Prostate gland (tissue), 2 donors: ENCODE results near the gene NEURL1B. TPM values are rescaled to one million over a fixed set of nuclear protein-coding genes. Genes with fewer than 3 reads are reported as not detected.
A peak's percentile ranks its signal among the peaks of the same experiment; 100 is the strongest.
"Not testable (repeated sequence)": the region's sequence is repeated elsewhere in the genome, so short reads cannot be mapped to it uniquely, and the experiment has no call there.

ENCODE experiments used
- DNase-seq: peaks from one replicate; pipeline ENCODE4 v3.0.0-alpha.2; 2019; ENCODE audit warnings: low spot score
- H3K27ac ChIP-seq, 2 donors: fragments of 200-600 bp; sonication (generic); 2 replicates each; pipeline ENCODE4 v1.5.1; 2017 to 2019
- H3K27me3 ChIP-seq: fragments of 200-600 bp; sonication (generic); replicated peaks from 2 replicates; pipeline ENCODE4 v1.5.1; 2019; ENCODE audit not compliant: insufficient read depth
- H3K36me3 ChIP-seq, 2 donors: fragments of 200-600 bp; sonication (generic); 1 replicate in 1 of 2; 2 replicates in 1 of 2; pipeline versions ENCODE4 v1.5.1 to v1.8.1; 2017 to 2019
- H3K4me1 ChIP-seq: fragments of 200-600 bp; sonication (generic); replicated peaks from 2 replicates; pipeline ENCODE4 v1.5.1; 2019
- H3K4me3 ChIP-seq, 2 donors: fragments of 200-600 bp; sonication (generic); 2 replicates each; pipeline ENCODE4 v1.5.1; 2017 to 2019
- H3K9me3 ChIP-seq: fragments of 200-600 bp; sonication (generic); 2 replicates; pipeline ENCODE4 v1.5.1; 2017
- POLR2A ChIP-seq: fragments of 450-650 bp; IDR thresholded peaks from one replicate; pipeline ENCODE4 v1.6.1; 2016; ENCODE audit warnings: antibody characterized with exemption, mild to moderate bottlenecking
- POLR2AphosphoS5 ChIP-seq: sonication (generic); formaldehyde crosslinking; IDR thresholded peaks from one replicate; pipeline ENCODE4 v1.6.1; 2017; ENCODE audit warnings: antibody characterized with exemption
- WGBS: methylation state at CpG from one replicate; pipeline ENCODE4 v1.1.5; 2018; 5-methylcytosine and 5-hydroxymethylcytosine counted together
- intact Hi-C: fragments of 100-400 bp; cut with DNase I; formaldehyde crosslinking; loops from one replicate; pipeline ENCODE4 v1.14.2; 2022
- total RNA-seq, 2 donors: library from RNA; depleted of rRNA; stranded (reverse); fragments of >200 nt; gene quantifications; one replicate each; pipeline ENCODE4 v1.1.0, GENCODE V29; 2016
- TF ChIP-seq, protein P1 (sequence below), 4 experiments: fragments of 200-600 bp in 2 of 4; fragments of 450-650 bp in 2 of 4; sonication (generic) in 2 of 4; IDR thresholded peaks; 1 replicate in 3 of 4; 2 replicates in 1 of 4; pipeline ENCODE4 v1.5.1; 2016 to 2019; ENCODE audit warnings: antibody characterized with exemption in 4 of 4, mild to moderate bottlenecking in 2 of 4, moderate library complexity in 2 of 4

The NEURL1B gene
- total RNA-seq, 2 donors from 2014 or later, result 23.9 to 39.9 TPM

DNA sequence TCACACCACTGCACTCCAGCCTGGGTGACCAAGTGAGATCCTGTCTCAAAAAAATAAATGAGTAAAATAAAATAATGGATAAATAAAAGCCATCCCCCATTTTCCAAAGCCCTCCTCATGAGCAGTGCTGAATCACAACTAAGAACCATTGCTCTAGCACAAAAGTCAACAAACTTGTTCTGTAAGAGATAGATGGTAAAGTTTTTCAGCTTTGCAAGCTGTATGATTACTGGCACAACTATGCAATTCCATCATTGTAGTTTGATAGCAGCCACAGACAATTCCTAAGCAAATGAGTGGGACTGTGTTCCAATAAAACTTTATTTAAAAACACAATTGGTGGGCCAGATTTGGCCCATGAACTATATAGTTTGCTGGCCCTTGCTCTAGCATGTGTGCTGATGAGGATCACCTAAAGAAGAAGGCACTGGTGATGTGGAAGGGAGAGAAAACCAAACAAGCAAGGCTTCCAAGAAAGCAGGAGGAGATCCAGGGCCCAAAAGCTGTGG lies 64.6 kb downstream of the NEURL1B start:
- Histone ChIP-seq H3K27me3 (no peaks in the 10 kb centered on the region), H3K4me1 (no peaks in the 10 kb centered on the region), H3K9me3 (no peaks in the 10 kb centered on the region), H3K36me3 (no peaks in the 10 kb centered on the region), H3K27ac (no peak overlapping the region), H3K4me3 (no peak overlapping the region)
- no peak for DNase-seq
- TF ChIP-seq POLR2AphosphoS5, result no peak
- TF ChIP-seq POLR2A, result no peak
- TF ChIP-seq, protein P1, sequence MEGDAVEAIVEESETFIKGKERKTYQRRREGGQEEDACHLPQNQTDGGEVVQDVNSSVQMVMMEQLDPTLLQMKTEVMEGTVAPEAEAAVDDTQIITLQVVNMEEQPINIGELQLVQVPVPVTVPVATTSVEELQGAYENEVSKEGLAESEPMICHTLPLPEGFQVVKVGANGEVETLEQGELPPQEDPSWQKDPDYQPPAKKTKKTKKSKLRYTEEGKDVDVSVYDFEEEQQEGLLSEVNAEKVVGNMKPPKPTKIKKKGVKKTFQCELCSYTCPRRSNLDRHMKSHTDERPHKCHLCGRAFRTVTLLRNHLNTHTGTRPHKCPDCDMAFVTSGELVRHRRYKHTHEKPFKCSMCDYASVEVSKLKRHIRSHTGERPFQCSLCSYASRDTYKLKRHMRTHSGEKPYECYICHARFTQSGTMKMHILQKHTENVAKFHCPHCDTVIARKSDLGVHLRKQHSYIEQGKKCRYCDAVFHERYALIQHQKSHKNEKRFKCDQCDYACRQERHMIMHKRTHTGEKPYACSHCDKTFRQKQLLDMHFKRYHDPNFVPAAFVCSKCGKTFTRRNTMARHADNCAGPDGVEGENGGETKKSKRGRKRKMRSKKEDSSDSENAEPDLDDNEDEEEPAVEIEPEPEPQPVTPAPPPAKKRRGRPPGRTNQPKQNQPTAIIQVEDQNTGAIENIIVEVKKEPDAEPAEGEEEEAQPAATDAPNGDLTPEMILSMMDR (IDR thresholded peaks at IDR 0.05), result no peak
- intact Hi-C loops, result no loop called here

DNA sequence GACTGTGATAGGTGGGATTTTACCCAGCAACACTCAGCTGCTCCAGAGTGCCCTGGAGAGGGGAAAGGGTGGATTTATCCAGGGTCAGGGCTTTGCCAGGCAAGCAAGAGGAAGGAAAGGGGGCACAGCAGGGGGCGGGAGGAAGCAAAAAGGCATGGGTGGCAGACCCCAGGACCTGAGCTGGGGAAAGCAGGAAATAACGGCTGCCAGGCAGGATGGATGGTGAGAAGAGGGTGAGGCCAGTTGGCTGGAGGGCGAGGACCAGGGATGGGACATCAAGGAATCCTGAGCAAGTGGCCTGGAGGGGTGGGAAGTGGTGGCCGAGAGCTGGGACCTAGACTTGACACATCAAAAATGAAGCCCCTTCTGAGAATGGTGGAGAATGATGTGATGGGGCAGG lies 65.7 kb downstream of the NEURL1B start:
- WGBS, result 64% methylated on average over 4 of the region's 4 CpGs
- DNase-seq, result no peak
- TF ChIP-seq, protein P1 (IDR thresholded peaks at IDR 0.05), result no peak
- no peak for TF ChIP-seq POLR2AphosphoS5
- no peak for TF ChIP-seq POLR2A
- H3K27me3 ChIP-seq, result no peaks in the 10 kb centered on the region
- no peaks in the 10 kb centered on the region for H3K36me3 ChIP-seq
- no peak overlapping the region for H3K27ac ChIP-seq
- no peak overlapping the region for H3K4me3 ChIP-seq
- H3K4me1 ChIP-seq, result no peaks in the 10 kb centered on the region
- intact Hi-C loops, result no loop called here
- H3K9me3 ChIP-seq, result no peaks in the 10 kb centered on the region

DNA sequence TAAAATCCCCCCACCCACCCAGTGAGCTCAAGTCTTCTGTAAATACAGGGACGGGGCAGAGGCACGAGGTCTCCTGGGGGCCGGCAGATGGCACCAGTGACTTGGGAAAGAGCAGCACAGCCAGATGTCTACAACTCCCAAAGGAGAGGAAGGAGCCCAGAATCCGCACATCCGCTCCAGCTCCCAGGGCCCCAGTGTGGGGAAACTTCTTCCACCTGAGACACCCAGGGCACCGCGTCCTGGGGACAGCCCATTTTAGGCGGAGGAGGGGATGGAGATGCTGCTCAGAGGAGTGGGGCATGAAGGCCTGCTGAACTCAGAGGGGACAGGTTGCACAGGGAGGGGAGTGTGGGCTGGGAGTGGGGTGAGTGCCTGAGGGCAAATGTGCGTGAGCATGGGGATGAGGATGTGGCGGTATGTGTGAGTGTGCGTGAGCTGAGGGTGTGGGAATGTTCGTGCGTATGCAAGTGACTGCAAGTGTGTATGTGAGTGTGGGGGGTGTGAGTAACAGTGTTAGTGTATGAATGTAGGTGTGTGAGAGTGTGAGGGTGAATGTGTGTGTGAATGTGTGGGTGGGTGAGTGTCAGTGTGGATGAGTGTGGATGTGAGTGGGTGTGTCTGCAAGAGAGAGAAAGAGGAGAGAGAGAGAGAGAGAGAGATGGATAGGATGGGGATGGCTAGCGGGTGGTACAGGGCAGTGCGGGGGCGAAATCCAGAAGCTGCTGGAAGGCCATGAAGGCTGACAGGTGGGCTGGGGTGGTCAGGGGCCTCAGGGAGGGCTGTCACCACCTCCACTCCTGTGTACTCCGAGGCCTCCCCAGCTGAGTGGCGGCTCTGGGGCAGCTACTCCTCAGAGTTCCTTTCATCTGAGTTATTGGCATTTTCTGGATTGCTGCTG lies 66.5 kb downstream of the NEURL1B start:
- TF ChIP-seq POLR2A (no peak), POLR2AphosphoS5 (no peak)
- TF ChIP-seq, protein P1 (IDR thresholded peaks at IDR 0.05), result peak in 2 of 4 experiments; percentile 26 to 34
- Histone ChIP-seq H3K27ac (no peak overlapping the region), H3K27me3 (no peaks in the 10 kb centered on the region), H3K36me3 (no peaks in the 10 kb centered on the region), H3K4me1 (no peaks in the 10 kb centered on the region), H3K4me3 (no peak overlapping the region), H3K9me3 (no peaks in the 10 kb centered on the region)
- intact Hi-C loops, result no loop called here
- no peak for DNase-seq
- 48% methylated on average over 18 of the region's 18 CpGs for WGBS

DNA sequence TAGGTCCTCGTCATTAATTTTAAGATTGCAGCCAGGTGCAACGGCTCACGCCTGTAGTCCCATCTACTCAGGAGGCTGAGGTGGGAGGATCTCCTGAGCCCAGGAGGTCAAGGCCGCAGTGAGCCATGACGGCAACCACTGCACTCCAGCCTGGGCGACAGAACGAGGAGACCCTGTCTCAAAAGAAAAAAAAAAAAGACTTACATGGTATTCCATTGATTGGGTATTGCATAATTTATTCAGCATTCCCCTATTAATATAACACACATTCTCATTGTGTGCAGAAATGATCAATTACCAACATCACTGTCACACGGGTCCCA lies 67.1 kb downstream of the NEURL1B start:
- DNase-seq, result no peak
- no peak overlapping the region for H3K27ac ChIP-seq
- H3K4me1 ChIP-seq, result no peaks in the 10 kb centered on the region
- WGBS, result 70% methylated on average over 8 of the region's 8 CpGs
- intact Hi-C loops, result no loop called here
- H3K36me3 ChIP-seq, result no peaks in the 10 kb centered on the region
- TF ChIP-seq POLR2AphosphoS5 (no peak), POLR2A (no peak)
- TF ChIP-seq, protein P1 (IDR thresholded peaks at IDR 0.05), result no peak
- no peak overlapping the region for H3K4me3 ChIP-seq
- no peaks in the 10 kb centered on the region for H3K9me3 ChIP-seq
- H3K27me3 ChIP-seq, result no peaks in the 10 kb centered on the region

DNA sequence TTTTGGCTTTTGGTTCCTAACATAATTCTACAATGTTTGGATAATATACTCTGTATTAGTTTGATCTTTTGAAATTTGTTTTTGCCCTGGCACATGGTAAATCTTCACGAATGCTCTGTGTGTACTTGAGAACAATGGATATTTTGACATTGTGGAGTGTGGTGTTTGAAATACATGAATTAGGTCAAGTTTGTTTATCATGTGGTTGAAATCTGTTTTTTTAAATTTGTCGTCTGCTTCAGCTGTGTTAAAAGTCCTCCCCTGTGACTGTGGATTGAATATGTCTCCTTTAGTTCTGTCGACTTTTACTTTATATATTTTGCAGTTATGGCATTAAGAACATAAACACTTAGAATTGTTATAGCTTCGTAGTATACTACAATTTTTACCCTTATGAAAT lies 69.6 kb downstream of the NEURL1B start:
- WGBS, result 43% methylated on average over 4 of the region's 4 CpGs
- no peak for DNase-seq
- no peak for TF ChIP-seq POLR2A
- no peak for TF ChIP-seq POLR2AphosphoS5
- TF ChIP-seq, protein P1 (IDR thresholded peaks at IDR 0.05), result no peak
- no peak overlapping the region for H3K27ac ChIP-seq
- no peaks in the 10 kb centered on the region for H3K9me3 ChIP-seq
- no peaks in the 10 kb centered on the region for H3K4me1 ChIP-seq
- no peaks in the 10 kb centered on the region for H3K36me3 ChIP-seq
- no peak overlapping the region for H3K4me3 ChIP-seq
- intact Hi-C loops, result loop anchor here (10.0 kb wide), 1 partner anchor 574 kb away; no protein-coding TSS in a partner anchor
- no peaks in the 10 kb centered on the region for H3K27me3 ChIP-seq

DNA sequence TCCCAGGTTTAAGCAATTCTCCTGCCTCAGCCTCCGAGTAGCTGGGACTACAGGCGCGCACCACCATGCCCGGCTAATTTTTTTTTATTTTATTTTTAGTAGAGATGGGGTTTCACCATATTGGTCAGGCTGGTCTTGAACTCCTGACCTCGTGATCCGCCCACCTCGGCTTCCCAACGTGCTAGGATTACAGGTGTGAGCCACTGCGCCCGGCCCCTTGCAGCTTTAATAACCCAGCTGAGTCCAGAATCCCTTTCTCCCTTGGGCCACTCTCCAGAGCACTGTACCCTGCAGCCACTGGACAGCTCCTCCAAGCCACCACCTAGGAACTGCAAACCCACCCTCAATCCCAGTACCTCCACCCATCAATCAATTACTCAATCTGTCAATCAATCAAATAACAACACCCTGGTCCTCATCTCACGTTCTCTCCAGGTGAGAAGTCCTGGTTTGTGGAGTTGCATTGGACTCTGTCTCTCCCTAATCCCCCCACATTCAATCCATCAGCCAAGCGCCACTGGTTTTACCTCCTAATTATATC lies 70.3 kb downstream of the NEURL1B start:
- 69% methylated on average over 12 of the region's 12 CpGs for WGBS
- DNase-seq, H3K27ac ChIP-seq: not testable (repeated sequence)

More for the DNA sequence above, 70.3 kb downstream of the NEURL1B start:
- H3K27me3 ChIP-seq, H3K9me3 ChIP-seq, H3K4me3 ChIP-seq, H3K36me3 ChIP-seq, H3K4me1 ChIP-seq: not testable (repeated sequence)
- intact Hi-C loops, result loop anchor here (10.0 kb wide), 1 partner anchor 573 kb away; no protein-coding TSS in a partner anchor
